Dedifferentiated amniotic fluid mesenchymal stem cell (primary cell): ENCODE measurements around the gene KIRREL3.

ENCODE experiments used
- DNase-seq: peaks from one replicate; pipeline ENCODE4 v3.0.0-alpha.2; 2016; ENCODE audit errors: extremely low spot score

Gene KIRREL3

DNA sequence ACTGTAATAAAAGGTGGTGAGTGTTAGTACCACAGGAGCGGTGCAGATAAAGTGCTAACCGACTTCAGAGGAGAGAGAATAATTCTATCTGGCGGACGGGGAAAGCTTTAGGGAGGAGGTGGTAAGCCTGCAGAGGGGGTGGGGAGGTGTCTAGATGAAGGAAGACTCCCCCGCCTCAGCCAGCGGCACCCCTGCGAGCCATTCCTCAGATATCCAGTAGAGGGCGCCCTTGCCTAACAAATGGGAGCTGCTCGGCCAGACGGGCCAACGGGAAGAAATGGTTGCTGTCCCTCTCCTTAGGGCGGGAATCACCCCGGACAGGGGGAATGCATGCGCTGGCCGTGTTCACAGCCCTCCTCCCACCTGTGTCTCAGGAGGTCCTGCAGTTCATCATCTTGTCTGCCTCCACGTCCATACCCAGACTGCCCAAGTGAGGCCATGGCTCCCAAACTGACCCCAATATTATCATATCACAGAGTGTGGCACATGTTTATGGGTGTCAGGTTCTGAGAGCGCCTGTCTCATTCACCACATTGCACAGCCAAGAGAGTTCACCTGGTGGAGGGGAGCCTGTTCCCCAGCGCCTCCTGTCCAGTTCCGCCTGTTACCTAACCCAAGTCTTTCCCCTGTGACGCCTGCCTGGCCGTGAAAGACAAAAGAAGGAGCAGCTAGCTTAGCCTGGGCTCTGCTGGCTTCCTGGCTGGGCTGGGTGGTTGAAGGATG lies 559.6 kb downstream of the KIRREL3 start:
- DNase-seq = peak; percentile 63

DNA sequence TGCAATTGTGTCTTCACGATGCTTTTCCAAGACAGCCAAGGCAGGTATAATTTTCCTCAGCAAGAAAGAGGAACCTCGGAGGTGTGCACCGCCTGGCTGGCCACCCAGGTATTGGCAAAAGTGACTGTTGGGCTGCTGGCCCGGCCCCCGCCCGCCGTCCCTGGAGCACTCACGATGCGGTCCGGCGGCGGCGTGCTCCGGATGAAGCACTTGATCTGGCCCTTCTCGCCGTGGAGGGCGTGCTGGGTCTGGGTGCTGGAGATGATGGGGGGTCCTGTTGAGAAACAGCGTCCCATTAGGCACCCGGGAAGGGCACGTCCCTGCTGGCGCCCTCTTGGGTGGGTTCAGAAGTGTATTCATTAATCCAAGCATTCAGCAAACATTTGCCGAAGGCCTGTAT lies 560.3 kb downstream of the KIRREL3 start:
- DNase-seq = no peak

DNA sequence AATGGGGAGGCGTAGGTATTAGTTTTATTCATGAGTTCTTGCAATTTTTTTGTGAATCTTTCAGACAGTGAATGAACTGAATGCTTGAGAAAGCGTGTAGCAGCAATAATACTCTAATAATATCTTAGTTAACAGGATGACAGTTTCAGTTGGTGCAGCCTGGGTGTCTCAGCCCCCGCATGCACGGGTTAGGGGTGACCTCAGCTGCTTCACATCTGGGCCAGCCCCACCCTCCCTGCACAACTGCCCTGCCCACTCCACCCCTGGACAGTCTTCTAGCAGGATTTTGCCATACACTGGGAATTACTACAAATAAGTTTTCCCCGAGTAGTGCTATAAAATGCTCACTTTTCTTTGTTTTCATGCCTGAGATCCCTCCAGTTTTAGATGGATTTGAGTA lies 561.9 kb downstream of the KIRREL3 start:
- DNase-seq = no peak

DNA sequence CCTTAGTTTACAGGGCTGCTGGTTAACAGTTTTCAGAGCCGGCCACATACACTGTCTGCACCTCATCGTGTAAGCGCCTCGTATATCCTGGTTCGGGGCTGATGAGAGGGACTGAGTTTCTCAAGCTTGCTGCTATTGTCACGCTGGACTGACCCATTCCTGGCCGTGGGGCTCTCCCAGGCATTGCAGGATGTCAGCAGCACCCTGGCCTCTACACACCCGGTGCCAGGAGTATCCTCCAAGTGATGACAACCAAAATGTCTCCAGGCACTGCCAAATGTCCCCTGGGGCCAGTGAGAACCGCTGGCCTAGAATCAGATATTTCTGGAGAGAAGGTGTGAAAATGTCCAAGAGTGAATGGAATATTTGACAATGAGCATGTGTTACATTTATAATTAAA lies 562.3 kb downstream of the KIRREL3 start:
- no peak for DNase-seq

DNA sequence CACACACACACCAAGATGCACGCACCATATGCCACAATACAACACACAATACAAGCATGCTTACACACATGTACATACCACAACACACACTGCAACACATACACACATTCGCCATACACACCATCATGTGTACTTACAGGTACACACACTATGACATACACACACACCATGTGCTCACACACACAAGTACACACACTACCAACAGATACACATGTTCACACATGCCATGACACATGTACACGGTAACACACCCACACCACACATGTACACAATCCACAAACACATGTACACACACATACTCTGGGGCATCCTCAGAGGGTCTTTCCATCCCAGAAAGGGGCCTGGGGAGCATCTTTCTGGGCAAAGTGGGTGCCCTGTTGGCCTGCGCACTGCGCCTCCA lies 562.8 kb downstream of the KIRREL3 start:
- DNase-seq = no peak

DNA sequence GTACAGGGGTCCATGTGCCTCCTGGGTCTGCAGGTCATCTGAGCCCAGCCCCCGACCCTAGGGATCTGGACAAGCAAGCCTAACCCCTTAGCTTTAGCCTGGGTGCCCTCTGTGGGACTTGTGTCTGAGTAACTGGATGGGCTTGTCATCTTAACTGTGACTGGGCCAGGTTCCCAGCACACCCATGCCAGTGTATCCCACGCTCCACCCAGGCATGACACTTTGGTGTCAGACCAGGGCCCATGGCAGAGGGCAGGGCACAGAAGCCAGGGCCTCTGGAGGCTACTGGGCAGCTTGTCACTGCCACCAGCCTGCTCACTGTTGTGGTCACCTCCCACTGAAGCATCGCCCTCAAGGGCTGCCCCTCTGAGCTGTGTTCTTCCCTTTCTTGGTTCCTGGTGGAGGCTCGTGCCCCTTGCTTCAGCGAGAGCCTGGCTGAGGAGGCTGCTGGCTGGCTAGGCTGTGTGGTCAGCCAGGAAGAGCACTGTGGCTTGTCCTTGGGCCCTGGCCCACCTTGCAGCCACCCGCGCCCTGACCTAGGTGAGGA lies 564.3 kb downstream of the KIRREL3 start:
- no peak for DNase-seq

DNA sequence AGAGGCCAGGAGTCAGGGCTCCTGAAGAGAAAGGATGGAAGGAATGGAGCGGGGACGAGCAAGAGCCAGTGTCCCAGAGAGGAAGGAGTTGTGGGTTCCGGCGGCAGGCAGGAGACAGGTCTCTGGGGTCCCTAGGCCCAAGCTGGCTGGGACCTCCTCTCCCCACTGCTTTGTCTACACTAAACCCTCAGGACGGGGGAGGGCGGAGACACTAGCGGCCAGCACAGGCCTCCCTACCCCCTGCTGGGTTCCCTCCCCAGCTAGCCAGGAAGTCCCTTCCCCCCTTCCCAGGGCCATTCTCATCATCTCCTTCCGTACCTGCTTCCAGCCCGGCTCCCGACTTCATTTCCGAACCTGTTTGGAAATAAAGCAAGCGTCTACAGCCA lies 565.6 kb downstream of the KIRREL3 start:
- DNase-seq = no peak

DNA sequence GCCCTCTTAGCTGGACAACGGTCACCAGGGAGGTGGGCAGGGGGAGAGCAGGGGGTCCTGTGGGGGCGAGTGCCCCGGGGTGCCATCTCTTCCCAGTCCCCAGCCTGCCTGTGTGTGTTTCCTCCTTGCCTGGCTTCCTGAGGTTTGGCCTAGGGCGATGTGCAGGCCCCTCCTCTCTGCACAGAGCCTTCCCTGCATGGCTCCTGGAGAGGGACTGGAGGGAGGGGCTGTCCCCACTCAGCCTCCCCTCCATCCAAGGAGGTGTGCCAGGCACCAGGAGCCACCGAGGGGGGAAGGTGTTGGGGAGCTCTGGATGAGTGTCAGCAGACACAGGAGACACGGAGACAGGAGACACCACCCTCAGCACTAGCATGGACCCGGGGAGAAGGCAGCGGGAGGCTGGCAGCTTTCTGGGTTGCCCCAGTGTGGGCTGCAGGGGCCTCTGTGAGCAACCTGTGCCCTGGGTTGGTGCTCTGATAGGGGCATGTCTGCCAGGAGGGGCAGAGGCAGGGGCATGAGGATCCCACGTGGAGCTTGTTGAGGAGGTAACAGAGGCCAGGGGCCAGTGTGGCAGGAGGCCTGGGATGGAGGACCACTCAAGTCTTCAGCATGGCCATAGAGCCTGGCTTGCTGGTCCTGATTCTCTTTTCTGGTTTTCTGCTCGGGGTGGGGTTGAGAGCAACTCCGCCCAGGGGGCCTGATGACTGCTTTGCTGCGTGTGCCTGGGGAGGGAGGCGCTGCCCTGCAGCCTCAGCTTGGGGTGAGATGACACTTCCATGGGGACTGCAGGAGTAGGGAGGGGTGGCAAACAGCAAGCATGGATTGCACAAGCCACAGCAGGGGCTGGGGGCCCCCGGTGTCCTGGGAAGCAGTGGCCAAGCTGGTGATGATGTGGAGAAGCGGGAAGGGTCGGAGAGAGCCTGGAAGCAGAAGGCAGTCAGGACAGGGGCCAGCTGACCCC lies 566.3 kb downstream of the KIRREL3 start:
- no peak for DNase-seq

DNA sequence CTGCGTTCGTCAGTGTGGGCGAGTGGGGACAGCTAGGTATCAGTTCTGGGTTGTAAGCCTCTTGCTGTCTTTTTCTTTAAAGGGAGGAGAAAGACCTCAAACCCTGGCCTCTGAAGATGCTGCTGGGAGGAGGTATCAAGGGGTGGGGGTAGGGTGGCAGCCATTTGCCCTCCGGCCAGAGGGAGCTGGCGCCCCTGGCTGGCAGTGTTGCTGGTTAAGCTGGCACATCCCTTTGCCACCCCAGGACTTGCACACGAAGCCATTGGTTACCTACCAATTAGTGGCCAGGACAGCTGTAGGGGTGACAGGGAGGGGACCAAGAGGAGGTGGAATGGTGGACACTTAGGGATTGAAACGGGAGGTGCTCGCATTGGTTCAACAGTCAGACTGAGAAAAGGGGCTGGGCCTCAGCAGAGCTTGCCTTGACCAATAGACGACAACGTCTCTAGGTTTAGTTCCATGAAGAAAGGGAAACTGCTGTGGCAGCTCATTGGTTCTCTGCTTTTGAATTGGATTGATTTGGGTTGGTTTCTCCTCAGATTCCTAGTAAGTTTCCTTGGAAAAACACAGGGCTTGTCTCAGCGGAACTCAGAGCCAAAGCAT lies 567.2 kb downstream of the KIRREL3 start:
- no peak for DNase-seq

DNA sequence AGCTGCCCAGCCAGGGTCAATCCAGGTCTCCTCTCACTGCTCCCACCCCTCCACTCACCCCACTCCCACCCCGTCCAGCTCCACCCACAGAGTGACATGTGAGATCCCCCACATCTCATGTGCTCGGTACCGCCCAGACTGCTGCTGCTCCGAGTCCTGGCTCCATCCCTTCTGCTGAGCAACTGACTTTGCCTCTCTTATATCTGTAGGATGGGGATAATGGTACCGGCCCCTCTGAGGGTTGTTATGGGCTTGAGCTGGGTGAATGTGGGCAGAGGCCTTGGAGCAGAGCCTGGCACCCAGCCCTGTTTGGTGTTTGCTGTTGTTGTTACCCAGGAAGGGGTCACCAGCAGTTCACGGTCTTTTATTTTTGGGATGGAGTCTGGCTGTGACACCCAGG lies 568.0 kb downstream of the KIRREL3 start:
- DNase-seq = no peak

DNA sequence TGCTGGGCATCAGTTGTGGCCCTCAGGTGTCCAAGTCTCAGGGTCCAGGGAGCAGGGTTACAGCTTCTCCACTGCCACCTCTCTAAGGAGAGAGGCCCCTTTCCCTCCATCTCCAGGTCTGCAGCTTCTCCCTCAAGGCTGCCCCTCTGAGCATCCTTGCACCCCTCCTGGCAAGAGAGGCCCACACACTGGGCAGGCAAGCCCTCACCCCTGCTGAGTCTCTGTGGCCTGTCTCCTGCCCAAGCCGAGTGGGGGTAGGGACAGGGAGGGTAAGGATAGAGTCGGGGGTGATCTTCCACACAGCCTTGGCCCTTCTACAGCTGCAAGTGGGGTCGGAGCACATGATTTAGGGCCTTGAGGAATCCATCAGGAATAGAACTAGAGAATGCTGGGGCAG lies 568.5 kb downstream of the KIRREL3 start:
- no peak for DNase-seq

DNA sequence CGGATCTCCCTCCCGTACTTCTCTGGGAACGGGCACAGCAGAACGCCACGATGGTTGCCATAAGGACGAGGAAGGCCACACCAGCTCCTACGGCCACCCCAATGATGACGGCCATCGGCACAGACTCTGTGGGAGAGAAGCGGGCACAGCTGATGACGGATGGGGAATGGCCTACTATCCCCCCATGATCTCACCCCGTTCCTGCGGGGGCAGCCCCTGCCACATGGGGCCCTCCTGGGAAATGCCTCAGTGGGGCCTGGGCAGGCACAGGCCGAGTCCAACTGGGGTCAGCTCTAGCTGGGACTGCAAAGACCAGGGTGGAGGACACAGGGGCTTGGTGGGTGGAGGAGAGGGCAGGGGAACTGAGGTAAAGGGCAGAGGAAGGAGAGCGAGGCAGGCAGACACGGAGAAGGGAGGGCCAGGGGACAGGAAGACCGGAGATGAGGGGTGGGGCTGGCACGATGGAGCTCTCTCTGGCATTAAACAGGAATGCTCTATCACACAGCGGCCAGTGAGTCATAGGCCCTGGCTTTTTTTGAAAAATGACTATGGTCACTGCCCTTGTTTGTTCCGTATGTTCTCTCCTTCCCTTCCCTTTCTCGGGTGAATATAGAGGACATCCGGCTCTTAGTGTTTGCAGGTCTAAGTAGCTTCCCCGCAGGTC lies 569.0 kb downstream of the KIRREL3 start:
- DNase-seq = peak; percentile 59

DNA sequence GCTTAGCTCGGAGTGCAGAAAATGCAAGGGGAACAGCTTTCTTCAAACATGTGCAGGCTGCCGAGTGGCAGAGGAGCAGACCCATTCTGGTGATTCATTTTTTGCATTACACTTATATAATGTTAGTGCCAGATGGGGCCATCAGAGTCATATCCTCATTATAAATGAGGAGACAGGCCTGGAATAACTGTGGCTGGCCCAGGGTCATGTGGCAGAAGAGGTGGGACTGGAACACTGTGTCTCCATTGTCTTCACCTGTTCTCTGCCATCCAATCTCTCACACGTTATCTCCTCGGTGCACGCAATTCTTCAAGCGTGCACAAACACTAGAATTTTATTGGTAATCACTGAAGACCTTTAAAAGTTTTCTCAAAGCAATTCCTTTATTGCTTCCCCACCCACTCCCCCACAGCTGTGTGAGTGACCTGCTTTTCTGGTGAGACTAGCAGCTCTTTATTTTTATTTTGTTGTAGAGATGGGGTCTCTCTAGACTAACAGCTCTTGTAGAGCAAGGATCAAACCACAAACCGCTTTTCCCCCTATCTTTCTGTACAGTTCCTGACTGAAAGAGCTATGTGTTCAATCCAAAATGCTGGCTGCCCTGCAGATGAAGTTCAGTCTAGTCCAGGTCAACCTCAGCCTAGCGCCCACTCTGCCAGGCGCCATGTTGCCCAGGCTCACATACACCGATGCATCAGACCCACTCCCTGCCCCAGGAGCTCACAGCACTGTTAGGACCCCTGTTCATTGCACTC lies 569.8 kb downstream of the KIRREL3 start:
- DNase-seq = no peak

DNA sequence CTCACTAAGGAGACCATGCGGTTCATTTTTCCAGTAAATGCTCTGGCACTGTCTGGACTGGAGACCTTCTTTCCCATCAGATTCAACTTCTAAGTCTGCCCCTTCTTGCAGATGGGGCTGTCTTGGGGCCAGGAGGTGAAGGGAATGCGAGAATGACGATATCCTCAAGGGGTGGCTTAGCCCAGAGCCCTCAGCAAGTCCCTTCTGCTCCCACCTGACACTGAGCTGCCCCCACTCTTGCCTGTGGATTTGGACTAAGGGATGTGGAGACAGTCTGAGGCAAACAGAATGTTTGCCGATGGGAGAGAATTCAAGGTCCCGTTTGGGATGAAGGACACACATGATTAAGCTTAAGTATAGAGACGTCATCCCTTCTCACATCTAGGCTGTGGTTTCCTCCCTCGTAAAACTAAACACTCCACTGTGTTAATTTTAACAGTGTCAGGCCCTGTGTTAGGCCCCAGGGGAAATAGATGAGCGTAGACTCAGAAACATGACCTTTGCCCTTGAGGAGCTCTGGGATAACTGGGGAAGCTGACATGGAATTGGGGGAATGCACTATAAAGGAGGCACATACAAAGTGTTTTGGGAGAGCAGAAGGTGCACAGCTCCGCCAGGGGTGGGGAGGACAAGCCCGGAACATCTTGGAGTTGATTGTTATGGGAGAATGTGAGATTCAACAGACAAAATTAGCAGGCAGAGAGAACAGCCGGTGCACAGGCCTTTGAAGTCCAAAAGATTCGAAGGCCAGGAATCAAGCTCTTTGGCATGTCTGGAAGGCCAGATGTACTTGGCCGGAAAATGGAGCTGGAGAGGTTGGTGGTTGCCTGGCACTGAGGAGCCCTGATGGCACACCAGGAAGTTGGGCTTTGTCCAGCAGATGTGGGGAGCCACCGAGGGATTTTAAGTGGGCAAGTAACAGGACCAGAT lies 573.5 kb downstream of the KIRREL3 start:
- DNase-seq = no peak

DNA sequence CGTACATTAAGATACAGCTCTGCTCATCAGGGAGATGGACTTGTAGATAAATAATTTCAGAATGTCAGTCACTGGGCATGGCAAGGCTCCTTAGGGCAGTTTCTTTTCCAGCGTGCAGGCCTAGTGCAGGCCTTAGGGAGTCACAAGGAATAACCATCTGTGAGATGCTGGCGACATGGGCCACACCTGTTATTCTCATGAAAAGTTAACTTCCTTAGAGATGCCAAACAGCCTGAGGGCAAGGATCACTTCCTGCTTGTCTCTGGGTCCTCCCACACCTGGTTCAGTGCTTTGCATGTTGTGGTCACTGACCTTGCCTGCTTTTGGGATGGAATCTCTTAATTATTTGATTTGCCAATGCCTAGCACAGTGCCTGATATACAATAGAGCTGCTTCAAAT lies 574.5 kb downstream of the KIRREL3 start:
- no peak for DNase-seq

DNA sequence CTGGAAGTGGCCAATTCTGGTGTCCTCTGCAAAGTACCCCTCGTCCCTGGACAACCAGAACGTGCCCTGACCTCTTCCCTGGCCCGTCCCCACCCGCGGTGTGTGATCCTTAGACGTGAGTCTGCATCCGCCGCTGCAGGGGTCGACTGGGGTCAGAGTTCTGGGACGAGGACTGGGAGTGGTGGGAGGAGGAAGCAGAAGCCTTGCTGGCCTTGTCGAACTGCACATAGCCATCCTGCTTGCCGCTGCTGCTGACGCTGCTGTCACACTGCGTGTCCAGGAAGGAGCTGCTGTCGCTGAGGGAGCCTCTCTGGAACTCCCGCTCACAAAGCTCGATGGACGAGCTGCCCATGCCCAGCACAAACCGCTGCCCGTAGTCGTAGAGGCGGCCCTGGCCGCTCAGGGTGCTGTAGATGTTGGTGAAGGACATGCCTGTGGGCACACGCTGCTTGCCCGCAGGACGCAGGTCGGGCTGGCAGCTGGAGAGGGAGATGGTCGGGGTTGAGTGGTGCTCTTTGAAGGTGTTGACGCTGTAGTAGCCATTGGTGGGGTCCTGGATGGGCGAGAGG lies 576.0 kb downstream of the KIRREL3 start:
- no peak for DNase-seq

DNA sequence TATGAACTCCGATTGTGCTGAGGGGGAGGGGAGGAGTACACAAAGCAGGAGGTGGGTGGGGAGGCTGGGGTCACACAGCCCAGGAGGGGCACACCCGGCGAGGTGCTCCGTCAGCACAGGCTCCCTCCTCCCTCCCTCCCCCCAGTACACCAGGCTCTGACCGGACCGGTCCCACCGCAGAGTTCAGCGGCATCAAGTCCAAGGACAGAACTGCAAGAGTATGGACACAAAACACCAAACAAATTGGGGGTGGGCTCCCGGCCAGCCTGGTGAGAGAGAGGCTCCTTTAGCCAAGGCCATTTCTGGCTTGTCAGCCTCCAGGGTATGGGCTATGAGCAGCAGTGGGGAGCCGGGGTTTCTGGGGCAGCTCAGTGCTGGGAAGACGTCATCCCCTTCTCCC lies 576.8 kb downstream of the KIRREL3 start:
- DNase-seq = no peak

DNA sequence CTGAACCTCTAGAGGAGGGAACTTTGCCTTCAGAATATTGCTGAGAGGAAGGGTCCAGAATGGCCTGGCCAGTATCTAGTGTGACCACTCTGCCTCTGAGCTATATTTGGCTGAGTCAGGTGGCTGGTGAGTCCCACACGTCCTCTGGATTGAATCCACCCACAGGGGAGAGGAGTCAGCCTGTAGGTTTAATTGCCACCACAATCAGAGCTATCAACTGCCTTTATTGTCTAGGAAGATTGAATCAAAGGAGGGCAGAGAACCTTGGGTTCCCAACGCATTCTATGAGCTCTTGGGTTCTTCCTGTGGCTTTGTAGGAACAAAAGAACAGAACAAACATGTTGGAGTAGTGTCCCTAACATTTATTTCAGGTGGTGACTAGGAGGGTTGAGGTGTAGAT lies 577.4 kb downstream of the KIRREL3 start:
- DNase-seq = no peak

DNA sequence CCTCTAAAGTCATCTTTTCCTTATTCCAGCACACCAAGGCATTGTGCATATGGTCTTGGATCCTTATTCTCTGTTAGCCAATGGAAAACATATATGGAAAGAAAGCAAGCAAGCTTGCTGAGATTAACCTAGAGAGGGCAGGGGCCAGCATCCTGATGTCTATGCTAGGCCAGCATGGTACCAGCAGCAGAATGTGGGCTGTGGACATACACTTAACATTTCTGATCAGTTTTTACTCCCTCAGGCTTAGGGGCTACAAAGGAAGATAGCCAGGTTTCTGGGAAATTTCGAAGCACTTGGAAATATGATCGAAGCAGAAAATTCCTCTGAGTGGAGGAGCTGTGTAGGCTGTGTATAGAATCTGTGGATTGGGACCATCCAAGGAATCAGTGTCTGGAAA lies 578.1 kb downstream of the KIRREL3 start:
- no peak for DNase-seq

DNA sequence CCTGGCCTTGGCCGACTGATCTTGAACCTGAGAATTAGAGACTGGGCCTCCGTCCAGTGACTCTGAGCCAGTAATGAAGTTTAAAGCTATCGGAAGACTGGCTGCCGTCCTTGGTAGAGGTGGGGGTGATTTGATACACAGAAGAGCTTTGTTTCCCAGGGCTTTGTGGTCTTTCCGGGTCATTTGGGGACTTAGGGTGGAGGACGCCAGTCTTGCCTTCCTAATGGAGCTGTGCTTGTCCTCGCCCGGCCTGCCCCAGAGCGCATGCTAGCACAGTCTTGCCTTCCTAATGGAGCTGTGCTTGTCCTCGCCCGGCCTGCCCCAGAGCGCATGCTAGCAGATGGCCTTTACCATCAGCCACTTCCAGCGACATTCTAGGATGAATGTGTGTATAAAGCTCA lies 579.3 kb downstream of the KIRREL3 start:
- DNase-seq = no peak
